ENCODE measurements around the gene DSCAM.

The DSCAM gene

DNA sequence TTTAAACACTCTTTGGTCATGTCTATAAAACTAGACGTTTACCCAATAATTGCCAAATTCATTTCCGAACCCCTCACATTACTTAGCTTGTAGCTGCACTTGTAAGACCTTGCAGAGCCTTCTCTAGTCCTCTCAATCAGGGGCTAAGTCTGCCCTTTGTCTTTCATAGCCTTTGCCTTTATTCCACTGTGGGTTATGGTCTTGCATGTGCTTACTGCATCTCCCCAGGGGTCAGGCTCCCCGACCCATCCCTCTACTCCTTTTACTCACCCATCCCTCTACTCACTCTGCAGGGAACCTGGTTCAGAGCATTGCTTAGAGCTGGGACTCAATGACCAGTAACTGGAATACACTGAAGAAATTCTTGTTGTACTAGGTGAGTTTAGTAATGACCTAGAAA lies 744.3 kb downstream of the DSCAM start:
- DNase-seq, result no peak

DNA sequence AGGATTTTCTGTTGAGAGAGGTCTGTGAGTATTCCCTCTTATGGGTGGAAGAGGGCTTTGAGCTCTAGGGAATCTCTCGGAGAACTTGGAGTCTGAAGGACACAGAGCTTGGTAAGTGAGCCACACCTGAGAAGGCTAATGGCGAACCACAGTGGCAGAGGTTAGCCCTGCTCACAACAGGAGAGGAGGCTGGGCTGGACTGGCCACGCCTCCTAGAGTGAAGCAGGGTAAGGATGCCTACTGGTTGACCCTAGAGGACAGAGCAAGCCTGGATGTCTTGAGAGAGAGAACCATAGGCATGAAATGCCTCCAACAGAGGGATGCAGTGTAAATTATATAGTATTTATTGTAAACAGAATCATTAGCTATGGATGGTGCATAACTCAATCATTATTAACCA lies 747.1 kb downstream of the DSCAM start:
- DNase-seq, result no peak

DNA sequence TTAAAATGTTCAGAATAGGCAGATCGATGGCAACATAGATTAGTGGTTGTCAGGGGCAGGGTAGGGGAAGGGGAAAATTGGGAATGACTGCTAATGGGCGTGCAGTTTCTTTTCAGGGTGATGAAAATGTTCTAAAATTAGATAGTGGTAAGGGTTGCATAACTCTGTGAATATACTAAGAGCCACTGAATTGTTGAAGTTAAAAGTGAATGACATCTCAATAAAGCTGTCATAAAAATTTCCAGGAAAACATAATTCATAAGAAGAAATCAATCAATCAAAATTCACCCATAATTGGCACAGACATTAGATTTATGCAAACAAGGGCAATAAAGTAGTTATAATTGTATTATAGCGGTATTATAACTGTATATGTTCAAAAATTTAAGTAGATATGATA lies 751.5 kb downstream of the DSCAM start:
- no peak for DNase-seq

DNA sequence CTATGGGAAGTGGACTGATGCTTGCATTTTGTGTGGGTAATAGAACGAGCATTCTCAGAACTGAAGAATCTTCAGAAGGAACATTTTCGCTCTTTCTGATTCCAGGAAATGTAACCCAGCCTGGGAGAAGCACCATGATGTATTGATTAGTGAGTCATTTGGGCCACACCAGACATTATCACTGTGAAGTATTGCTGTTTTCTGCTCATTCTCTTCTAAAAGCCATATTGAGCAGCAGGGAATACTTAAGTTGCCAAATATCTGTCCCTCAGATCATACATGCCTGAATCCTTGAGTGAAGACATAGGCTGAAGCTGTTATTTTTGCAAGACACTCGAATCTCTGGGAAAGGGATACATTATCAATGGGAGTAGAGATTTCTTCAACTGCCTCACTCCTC lies 766.6 kb downstream of the DSCAM start:
- DNase-seq, result no peak

DNA sequence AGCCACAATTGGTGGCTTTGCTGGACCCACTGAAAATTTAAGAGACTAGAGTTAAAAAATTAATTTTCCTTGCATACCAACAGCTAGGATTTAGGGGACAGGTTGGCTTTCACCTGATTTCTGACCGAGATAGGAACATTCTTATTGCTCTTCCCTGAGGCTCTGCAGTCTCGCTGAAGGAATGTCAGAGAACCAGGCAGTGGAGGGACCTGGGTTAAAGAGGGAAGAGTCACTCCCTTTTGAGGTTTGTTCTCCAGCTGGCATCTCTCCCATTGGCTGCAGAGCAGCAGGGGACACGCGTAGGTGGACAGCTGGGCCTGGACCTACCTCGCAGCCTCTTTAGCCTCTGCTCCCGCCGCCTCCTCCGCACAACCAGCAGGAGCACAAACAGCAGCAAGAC lies 772.2 kb downstream of the DSCAM start:
- DNase-seq, result no peak

DNA sequence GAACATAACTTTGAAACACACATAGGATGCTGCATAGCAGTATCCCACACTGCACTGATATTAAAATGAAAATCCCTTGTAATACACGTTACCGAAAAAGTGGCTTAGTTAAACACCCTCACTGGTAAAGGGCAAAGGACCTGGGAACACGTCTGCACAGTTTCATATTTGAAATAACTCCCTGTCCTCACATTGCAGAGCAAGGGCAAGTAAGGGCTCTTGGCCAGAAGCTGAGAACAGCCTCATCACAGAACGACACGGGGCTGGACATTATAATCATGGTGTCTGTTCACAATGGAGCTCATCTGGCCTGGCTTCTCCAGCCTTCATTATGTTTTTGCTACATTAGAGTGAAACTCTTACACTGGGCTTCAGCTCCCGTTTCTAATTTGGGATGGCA lies 772.8 kb downstream of the DSCAM start:
- no peak for DNase-seq

DNA sequence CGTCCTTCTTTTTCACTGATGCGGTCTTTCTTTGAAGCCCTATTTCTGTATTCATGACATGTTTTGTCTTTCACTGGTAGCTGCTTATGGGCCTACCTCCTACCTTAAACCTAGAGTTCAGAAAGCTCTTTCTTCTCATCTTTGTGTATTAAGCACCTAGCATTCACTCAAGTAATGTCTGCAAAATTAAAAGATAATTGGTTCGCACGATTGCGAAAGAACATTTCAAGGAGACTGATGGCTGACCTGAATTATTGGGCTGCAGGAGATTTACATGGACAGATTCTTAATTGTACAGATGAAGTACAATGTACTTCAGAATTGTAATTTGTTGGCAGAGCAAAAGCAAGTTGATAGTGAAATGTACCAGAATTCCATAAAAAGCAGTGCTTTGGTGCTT lies 773.3 kb downstream of the DSCAM start:
- DNase-seq, result no peak

DNA sequence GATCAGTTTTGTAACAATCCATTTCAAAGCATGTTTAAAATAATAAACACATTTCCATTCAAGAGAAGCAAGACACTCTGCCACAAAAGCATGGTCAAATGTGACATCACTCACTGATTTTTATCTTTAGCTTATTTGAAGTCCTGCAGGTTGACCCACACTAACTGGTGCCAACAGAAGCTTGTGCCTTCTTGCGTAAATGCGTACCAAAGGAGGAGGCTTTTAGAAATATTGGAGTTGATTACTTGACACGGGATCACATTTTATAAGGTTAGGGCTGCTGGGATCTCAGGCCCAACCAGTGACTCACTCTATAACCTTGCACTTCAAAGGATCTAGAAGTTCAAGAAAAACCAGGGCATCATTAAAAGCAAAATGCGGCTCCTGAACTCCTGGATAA lies 776.1 kb downstream of the DSCAM start:
- DNase-seq, result no peak

DNA sequence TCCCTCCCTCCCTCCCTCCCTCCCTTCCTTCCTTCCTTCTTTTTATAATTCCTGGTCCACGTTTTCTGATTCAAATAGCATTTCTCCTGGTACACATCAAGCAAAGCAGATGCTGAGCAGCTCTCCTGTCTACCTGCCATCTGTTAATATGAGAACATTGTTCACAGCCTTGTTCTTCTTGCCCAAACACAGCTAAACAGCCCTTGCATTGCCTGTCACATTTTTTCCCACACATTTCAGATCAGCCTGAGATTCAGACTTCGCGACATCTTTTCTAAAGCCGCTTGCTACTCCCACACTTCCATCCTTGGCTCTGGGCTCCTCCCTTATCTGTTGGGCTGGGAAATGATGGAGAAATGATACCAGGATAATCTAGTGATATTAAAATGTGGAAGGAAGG lies 779.2 kb downstream of the DSCAM start:
- DNase-seq, result no peak

DNA sequence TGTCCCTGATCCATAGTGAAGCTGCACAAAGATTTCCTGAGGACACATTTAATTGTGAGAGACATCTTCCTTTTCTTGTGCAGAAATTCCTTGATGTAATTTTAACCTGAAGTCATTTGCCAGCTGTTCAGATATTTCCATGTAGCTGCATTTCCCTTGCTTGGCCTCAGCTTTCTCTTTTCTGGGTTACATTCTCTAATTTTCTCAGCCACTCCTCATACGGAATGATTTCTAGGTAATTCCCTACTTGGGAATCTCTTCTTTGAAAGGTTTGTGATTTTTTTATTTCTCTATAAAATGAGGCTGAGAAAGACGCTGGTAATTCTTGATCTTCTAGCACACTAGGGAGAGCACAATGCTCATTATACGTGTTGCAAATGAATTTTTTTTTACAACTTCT lies 780.7 kb downstream of the DSCAM start:
- DNase-seq, result no peak

DNA sequence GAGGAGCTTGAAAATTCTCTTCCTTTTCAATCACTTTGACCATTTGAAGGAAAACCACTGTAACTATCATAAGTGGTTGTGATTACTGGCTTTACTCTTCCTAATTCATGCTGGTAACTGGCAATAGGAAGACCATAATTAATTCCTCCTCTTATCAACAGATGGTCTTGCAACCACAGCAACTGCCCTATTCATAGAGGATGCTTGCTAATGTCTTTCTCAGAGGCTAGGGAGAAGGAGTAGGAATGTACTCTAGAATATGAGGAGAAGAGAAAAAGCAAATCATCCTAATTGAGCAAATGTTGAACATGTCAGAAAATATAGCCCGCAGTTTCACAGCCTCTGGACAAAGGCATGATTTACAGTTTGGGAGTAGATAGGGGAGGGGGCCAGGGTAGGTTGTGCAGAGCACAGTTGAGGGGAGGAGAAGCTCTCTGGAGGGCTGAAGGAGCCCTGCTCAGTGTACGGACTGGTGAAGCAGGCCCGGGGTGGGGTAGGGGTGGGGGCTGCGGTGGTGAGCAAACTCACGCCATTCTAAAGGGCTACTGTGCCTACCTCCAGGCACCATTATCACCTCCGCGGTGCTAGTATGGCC lies 786.8 kb downstream of the DSCAM start:
- DNase-seq, result no peak

DNA sequence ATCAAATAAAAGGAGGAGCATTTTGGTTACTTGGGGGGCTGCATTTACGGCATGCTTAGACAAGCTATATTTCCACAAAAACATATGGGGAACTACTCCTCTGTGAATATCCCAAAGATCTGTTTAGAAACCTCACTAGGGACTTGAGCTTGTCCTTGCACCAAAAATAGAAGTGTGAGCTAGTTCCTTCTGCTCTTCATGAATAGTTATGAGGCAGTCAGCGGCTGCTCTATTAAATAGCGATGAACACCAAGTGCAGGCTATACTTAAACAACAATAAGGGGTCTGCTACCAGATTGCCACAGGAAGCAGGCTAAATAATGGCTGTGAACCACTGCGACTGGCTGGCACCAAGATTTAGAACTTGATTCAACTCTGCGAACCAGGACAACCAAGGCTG lies 789.6 kb downstream of the DSCAM start:
- no peak for DNase-seq

DNA sequence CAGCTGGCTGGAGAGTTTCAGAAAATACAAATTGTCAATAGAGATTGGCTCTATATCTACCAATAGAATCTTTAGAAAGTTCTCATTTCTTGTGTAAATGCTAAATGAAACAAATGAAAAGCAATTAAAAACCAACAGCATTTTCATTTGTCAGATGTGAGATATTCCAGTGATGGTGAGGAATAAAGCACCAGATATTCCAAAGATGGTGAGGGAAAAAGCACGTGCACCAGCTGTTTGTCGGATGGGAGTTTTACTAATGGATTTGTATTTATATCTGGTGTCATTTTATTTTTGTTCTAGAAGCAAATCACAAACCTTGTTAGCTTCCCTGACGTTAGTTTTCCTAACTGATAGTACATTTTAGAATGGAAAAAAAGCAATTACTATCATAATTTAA lies 790.9 kb downstream of the DSCAM start:
- no peak for DNase-seq

DNA sequence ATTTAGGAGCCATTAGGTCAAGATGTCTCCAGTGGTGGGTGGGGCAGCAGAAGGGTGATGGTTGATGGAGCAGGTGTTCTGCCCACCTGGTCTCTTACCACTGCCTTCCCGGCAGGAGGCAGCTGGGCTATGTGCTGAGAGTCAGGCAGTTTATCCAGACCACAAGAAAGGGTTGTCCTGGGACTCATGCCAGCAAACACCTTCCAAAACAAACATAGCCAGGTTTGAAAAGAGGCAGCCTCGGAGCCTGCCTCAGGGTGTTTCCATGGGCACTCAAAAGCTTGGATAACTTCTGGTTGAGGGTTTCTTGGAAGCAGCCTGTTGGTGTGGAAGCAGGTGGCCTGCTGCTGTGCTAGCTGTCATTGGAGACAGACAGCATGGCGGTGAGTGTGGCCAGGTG lies 792.6 kb downstream of the DSCAM start:
- no peak for DNase-seq

DNA sequence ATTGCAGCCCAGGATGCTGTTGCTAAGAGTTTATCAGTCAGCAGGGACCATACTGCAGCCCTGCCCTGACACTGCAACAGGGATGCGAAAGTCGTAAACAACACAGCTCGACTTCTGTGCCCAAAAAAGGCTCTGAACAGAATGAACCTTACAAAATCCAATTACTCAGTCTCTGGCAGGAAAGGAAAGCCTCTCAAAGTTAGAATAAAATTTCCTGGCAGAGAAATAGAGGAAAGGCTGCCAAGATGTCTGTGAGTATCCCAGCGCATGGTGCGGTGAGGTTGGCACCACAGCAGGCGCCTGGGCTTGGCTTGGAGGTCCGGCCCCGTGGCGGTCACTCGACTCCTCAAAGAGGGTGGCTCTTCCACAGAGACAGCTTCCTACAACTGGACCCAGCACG lies 794.0 kb downstream of the DSCAM start:
- no peak for DNase-seq

DNA sequence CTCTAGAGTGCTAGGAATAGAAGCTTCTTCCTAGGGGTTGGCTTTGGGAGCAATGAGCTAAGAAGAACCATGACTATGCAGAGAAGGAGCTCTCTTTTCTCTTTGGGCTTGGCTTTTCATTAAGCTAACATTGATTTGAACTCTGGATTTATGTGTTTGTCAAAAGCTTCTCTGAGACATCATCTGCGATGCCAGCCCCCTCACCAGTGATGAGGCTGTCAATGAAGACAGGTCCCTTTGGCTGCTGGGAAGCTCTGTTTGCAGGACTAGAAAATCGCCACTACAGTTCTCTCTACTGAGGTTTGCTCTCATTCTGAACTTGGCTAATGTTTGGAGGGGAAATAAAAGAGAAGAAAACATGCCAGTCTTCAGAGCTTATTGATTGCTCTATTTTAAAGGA lies 794.7 kb downstream of the DSCAM start:
- no peak for DNase-seq

DNA sequence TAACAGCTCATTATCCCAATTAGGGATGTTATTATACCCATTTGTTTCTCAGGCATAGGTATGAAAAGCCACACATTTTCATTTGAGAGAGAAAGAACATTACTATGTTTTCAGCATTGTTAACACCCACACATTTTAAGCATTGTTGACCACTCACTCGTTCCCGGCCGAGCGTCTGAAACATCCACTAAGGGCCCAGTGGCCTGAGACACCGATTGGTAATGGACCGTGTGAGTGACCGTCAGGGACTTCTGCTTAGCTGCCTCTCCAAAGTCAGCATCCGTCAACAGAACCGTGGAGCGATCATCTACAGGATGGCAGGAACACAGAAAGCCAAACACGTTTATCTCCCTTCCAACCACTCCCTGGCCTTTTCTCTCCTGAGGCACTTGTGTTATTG lies 795.2 kb downstream of the DSCAM start:
- DNase-seq, result no peak

DNA sequence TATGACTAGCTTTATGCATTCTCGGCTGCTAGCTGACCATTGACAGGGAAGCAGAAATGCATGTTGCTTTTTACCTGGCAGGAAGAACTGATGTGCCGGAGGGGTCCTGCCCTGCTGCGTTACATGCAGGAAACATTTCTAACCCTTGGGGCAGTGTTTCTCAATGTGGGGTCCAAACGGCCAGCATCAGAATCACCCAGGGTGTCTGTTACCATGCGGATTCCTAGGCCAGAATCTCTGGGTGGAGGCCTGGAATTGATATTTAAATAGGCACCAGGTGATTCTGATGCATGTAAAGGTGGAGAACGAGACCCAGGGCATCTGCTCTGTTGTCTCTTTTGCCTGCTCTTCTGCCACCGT lies 797.0 kb downstream of the DSCAM start:
- no peak for DNase-seq

DNA sequence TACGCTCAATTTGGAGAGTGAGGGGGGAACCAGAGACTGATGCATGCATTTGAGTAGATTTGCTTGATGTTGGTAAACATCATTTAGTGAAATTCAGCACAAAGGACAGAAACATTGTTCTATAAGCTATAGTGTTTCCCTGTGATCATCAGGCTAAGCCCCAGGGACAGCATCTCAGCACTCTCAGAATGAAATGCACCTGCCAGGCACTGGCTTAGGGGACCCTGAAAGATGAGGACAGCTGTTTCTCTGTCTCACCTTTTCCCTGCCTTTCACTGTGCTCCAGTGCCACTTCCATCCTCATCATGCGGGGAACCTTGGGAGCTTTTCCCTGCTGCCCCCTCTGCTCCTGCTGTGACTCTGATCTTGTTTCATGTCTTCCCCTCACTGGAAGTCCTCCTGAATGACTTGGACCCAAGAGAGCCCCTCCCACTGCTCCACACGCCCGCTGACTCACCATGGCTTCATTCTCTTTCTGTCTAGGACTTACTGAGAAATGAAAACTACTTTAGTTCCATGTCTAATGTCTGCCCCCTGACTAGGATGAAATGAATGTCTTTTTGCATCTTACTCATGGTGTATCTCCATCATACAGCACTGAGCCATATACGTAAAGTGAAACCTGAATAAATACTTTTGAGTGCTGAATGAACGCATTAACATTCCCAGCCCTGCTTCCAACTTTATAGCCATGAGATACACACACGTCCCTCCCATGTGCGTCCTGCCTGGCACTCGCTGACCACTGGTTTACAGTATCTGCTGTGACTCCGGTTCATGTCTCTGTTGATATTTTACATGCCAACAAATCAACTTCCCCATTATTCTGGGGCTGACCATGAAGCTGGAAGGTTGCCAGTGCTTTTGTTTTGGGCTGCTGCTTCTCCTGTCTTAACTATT lies 797.7 kb downstream of the DSCAM start:
- peak; percentile 23 for DNase-seq

DNA sequence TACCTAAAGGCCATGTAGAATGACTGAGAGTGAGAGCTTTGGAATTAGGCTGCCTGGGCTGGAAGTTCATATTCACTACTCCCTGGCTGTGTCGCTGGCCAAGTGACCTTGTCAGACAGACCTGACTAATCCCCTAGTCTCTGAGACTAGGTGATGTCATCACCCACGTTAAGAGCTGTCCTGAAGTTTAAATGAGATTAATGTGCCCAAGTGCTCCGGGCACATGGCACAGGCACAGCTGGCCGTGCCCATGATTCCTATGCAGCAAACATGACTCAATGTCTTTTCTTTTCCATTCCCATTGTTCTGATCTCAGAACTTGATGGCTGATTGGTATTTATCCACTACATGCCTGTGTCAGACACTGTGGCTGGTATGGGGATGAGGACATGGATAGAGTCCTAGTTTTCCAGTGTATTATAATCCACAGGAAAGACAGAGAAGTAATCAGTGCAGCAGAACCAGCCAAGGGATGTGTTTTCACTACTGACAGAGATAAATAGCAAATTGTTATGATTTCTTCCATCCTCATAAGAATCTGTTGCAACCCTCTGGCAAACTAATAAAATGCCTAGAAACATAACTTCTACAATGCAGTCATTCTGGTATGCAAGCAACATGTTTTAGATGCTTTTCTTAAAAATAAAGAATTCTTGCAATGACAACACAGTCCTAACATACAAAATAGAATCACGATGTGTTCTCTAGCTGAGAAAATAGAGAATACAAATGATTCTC lies 798.8 kb downstream of the DSCAM start:
- no peak for DNase-seq

DNA sequence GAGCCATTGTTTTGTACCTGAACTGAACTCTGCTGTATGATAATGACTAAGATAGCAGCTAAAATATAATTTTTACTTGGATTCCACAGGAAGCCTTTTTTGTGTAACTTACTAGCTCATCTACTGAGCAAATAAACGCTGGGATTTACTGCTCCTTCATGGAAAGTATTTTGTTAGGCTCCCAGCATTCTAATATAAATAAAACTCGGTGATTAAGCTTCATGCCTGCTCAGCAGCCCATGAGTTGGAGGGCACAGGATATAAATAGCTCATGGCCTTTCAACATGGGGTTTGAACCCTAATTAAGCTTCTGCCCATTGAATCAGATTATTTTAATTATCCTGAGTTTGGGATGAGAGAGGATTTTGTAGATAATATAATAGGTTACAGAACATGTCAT lies 799.7 kb downstream of the DSCAM start:
- DNase-seq, result no peak

DNA sequence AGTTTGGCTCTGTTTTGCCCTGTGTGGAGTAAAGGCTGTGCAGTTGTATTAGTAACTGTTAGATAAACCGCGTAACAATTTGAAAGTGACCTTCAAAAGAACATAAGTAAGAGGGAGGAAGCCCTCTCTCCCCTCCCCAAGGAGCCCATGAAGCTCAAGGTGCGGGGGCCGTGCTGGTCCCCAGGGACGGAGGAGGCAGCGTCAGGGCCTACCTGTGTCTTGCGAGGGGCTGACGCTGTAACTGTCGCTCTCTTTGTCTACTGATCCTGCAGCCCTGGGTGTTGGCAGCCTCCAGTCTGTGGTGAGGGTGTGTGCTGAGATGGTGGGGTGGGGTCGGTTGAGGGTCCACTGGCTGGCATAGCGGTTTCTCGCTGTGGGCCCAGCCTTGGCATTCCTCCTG lies 803.1 kb downstream of the DSCAM start:
- no peak for DNase-seq

DNA sequence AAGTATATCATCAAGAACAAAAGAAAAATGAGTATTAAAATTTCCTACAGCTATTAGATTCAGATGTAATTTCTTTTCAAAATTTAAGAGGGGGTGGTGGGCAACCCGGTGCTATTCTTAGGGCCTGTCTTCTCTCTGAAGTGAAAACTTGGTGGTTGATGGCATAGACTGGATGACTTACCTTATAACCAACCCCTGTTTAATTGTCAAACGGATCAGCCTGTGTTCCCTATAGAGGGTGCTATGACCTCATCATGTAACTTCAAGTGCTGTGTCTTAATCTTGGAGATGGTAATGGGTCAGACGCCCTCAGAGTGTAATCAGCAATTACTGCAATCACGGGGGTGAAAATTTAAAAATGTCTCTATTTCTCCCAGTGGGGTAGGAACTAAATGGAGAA lies 803.5 kb downstream of the DSCAM start:
- DNase-seq, result no peak

DNA sequence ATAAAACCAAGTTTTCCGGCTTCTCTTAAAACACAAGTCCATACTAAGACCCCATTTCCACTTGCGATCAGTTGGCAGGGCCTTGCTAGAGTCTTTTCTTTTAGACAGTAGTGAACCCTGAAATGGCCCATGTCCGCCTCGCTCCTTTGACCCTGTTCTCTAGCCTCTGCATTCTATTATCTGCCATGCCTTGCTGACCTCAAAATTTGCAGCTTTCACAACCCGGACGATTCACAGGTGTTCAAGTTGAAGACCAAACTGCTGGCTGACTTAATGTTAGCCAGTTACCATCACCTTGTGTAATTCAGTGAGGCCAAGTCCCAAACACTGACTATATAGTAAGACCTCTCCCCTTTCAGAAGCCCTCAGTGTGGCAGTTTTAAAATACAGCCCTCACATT lies 805.5 kb downstream of the DSCAM start:
- DNase-seq, result no peak
